Measurements from ENCODE around the gene GSS. TPM values are rescaled to one million over a fixed set of nuclear protein-coding genes. Genes with fewer than 3 reads are reported as not detected.

Gene GSS
- total and polyA plus RNA-seq, 2 experiments from 2014 or later, result 68.3 to 80.7 TPM

DNA sequence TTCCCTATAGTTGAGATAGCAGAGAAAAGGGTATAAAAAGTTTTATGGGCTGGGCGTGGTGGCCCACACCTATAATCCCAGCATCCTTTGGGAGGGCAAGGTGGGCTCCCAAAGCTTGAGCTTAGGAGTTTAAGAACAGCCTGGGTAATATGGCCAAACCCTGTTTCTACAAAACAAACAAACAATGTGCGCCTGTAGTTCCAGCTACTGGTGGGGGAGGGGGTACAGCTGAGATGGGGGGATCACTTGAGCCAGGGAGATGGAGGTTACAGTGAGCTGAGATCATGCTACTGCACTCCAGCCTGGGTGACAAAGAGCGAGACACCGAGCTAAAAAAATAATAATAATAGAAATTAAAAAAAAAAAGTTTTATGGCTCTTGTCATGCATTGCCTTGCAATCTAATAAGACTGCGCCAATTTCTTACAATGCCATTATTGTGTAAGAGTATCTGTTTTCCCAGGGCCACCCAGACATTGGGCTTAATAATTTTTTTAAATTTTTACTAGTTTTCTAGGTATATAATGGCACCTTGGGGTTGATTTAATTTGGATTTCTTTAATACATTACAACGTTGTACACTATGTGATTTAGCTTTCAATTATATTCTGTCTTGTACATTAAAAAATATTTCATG lies 75.3 kb downstream of the GSS start:
- no peak for DNase-seq
- H3F3A ChIP-seq (ENCODE audit: insufficient read depth), result no peaks in the 10 kb centered on the region; the same call in 1 of the 2 replicates
- H3K9me3 ChIP-seq (ENCODE audit: low read depth), result no peaks in the 10 kb centered on the region
- H3K27me3 ChIP-seq (replicated peaks; ENCODE audit: insufficient read depth), result no peaks in the 10 kb centered on the region
- no peaks in the 10 kb centered on the region for H4K20me1 ChIP-seq (ENCODE audit: insufficient read depth)
- 97 to 99% methylated on average over 6 of the region's 6 CpGs for WGBS, 2 experiments (ENCODE audit: low coverage in 1 of 2, low lambda C conversion rate in 2 of 2, missing lambda C conversion rate in 2 of 2)
- H3K36me3 ChIP-seq (ENCODE audit: low read depth), result peaks cover 18% of the 10 kb centered on the region; the same call in 1 of the 2 replicates
- H3K79me2 ChIP-seq (ENCODE audit: insufficient read depth), result peaks cover 16% of the 10 kb centered on the region
- no peaks in the 10 kb centered on the region for H3K4me1 ChIP-seq (ENCODE audit: insufficient read depth)
- no peak overlapping the region for H3K4me2 ChIP-seq (ENCODE audit: unreplicated experiment)
- in situ Hi-C loops (cut with MboI), result no loop called here
- no peak overlapping the region for H3K9ac ChIP-seq
- H3K9me2 ChIP-seq (ENCODE audit: insufficient read depth), result no peaks in the 10 kb centered on the region
- TF ChIP-seq EZH2 (IDR thresholded peaks at IDR 0.05; ENCODE audit: insufficient read depth, poor library complexity, severe bottlenecking) (no peak), EZH2phosphoT487 (IDR thresholded peaks at IDR 0.05; ENCODE audit: insufficient read depth, low read depth) (no peak)
- H3K27ac ChIP-seq, result no peak overlapping the region
- no peak overlapping the region for H3K4me3 ChIP-seq
- H2AFZ ChIP-seq, result no peak overlapping the region

MicroRNAs within 50 kb of the gene (microRNA counts, 767-probe panel; counts per million panel counts)
- microRNA hsa-miR-499a-3p (447 counts per million, percentile 86 among the panel's probes with 10 or more counts), microRNA hsa-miR-499a-5p (447 counts per million, percentile 86 among the panel's probes with 10 or more counts), microRNA hsa-miR-499b-3p (447 counts per million, percentile 86 among the panel's probes with 10 or more counts), microRNA hsa-miR-499b-5p (447 counts per million, percentile 86 among the panel's probes with 10 or more counts)

Small RNAs within 50 kb of the gene (microRNA-seq; reads per million reads assigned to microRNA genes)
- gene MIR499A (ENCODE audit: borderline number of aligned reads), result not detected
- not detected for gene MIR499B (ENCODE audit: borderline number of aligned reads)

Small RNAs within 50 kb of the gene (small RNA-seq; reads per million reads assigned to genes)
- gene MIR499A (ENCODE audit: low read depth, low replicate concordance), result not detected

Other genes starting within 250 kb of the GSS start
- gene NCOA6, start 130.2 kb downstream of the GSS start, total RNA-seq (2014; rRNA removed; shearing (Covaris generic)), result 6.3 and 6.6 TPM in 2 replicates
- 10.6 and 12.6 TPM in 2 replicates for gene NCOA6, start 130.2 kb downstream of the GSS start, polyA plus RNA-seq (2016; fragmentation: Nextera tagmentation; extraction: Ambion mirVana)
- 9.2 and 10.2 TPM in 2 replicates for gene GGT7, start 83.0 kb downstream of the GSS start, total RNA-seq (2014; rRNA removed; shearing (Covaris generic))
- gene GGT7, start 83.0 kb downstream of the GSS start, polyA plus RNA-seq (2016; fragmentation: Nextera tagmentation; extraction: Ambion mirVana), result 17.6 and 20.4 TPM in 2 replicates
- gene ACSS2, start 79.2 kb downstream of the GSS start, total RNA-seq (2014; rRNA removed; shearing (Covaris generic)), result 33.3 and 37.7 TPM in 2 replicates
- 12.1 and 14.3 TPM in 2 replicates for gene ACSS2, start 79.2 kb downstream of the GSS start, polyA plus RNA-seq (2016; fragmentation: Nextera tagmentation; extraction: Ambion mirVana)
- gene MYH7B, start 62 bp upstream of the GSS start, total RNA-seq (2014; rRNA removed; shearing (Covaris generic)), result under 0.01 and 0.11 TPM in 2 replicates
- gene MYH7B, start 62 bp upstream of the GSS start, polyA plus RNA-seq (2016; fragmentation: Nextera tagmentation; extraction: Ambion mirVana), result 0.13 and 0.49 TPM in 2 replicates
- 57.0 and 63.4 TPM in 2 replicates for gene TRPC4AP, start 137.0 kb upstream of the GSS start, total RNA-seq (2014; rRNA removed; shearing (Covaris generic))
- 92.7 and 93.4 TPM in 2 replicates for gene TRPC4AP, start 137.0 kb upstream of the GSS start, polyA plus RNA-seq (2016; fragmentation: Nextera tagmentation; extraction: Ambion mirVana)
- 25.8 and 34.9 TPM in 2 replicates for gene EDEM2, start 191.5 kb upstream of the GSS start, total RNA-seq (2014; rRNA removed; shearing (Covaris generic))
- gene EDEM2, start 191.5 kb upstream of the GSS start, polyA plus RNA-seq (2016; fragmentation: Nextera tagmentation; extraction: Ambion mirVana), result 31.9 and 33.5 TPM in 2 replicates
- 34.4 and 44.3 TPM in 2 replicates for gene PROCR, start 216.3 kb upstream of the GSS start, total RNA-seq (2014; rRNA removed; shearing (Covaris generic))
- 38.5 and 38.7 TPM in 2 replicates for gene PROCR, start 216.3 kb upstream of the GSS start, polyA plus RNA-seq (2016; fragmentation: Nextera tagmentation; extraction: Ambion mirVana)